Retinal pigment epithelial cell (primary cell): ENCODE data around the gene TSPAN32.

Experiments
- DNase-seq: peaks from one replicate; pipeline ENCODE4 v3.0.0-alpha.2; 2010; ENCODE audit warnings: low read depth
- H3K4me3 ChIP-seq: 2 replicates; pipeline ENCODE4 v1.5.1; 2011; ENCODE audit warnings: mild to moderate bottlenecking, low read length, control low read depth, moderate library complexity
- TF ChIP-seq, protein P1 (sequence below): conservative IDR thresholded peaks from 2 replicates; pipeline ENCODE4 v1.5.1; 2011; ENCODE audit warnings: low read depth, low read length, control low read depth, inconsistent platforms

The TSPAN32 gene

DNA sequence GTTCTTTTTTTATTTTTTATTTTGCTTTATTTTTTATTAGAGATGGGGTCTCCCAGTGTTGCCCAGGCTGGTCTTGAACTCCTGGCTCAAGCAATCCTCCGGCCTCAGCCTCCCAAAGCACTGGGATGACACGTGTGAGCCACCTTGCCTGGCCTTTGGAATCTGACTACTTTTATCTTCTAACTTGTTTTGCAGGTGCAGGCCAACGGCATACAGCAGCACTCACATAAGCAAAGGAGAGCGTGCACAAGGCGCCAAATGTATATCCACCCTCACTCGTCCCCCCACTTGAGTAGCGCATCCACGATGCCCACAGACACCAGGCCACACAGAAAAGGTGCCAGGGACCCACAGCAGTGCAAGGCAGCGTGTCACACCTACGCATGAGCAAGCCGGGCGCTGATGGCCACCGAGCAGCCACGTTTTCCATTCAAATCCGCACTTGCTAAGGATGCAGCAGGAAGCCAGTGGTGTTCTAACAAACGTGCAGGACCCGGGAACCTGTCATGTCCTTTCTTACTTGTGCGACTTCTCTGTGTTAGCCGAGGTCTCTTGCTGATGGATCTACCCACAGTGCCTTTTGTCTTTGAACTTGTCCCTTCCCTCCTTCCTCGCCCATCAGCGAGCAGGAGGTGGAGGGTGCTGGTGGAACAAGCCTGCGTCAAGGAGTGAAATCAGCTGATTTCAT lies 37.3 kb upstream of the TSPAN32 start:
- TF ChIP-seq, protein P1, sequence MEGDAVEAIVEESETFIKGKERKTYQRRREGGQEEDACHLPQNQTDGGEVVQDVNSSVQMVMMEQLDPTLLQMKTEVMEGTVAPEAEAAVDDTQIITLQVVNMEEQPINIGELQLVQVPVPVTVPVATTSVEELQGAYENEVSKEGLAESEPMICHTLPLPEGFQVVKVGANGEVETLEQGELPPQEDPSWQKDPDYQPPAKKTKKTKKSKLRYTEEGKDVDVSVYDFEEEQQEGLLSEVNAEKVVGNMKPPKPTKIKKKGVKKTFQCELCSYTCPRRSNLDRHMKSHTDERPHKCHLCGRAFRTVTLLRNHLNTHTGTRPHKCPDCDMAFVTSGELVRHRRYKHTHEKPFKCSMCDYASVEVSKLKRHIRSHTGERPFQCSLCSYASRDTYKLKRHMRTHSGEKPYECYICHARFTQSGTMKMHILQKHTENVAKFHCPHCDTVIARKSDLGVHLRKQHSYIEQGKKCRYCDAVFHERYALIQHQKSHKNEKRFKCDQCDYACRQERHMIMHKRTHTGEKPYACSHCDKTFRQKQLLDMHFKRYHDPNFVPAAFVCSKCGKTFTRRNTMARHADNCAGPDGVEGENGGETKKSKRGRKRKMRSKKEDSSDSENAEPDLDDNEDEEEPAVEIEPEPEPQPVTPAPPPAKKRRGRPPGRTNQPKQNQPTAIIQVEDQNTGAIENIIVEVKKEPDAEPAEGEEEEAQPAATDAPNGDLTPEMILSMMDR, result no peak
- H3K4me3 ChIP-seq, result no peak overlapping the region

DNA sequence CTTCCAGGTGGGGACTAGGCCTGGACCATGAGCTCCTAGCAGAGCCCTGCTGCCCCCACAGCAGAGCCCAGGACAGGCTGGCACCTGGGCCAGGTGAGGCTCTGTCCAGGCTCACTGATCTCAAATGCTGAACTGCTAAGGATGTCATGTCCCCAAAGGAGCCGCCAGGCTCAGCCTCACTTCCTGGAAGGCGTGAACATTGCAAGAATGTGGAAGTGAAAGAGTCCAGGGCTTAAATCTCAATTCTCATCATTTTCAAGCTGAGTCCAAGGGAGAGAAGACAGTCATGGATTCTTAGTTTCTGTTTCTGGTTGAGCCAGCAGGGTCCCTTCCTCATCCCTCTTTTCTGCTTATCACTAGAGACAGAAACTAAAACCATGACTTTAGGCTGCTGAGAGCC lies 36.4 kb upstream of the TSPAN32 start:
- H3K4me3 ChIP-seq, result no peak overlapping the region
- no peak for DNase-seq
- TF ChIP-seq, protein P1, result no peak

More for the DNA sequence above, 37.3 kb upstream of the TSPAN32 start:
- no peak for DNase-seq

DNA sequence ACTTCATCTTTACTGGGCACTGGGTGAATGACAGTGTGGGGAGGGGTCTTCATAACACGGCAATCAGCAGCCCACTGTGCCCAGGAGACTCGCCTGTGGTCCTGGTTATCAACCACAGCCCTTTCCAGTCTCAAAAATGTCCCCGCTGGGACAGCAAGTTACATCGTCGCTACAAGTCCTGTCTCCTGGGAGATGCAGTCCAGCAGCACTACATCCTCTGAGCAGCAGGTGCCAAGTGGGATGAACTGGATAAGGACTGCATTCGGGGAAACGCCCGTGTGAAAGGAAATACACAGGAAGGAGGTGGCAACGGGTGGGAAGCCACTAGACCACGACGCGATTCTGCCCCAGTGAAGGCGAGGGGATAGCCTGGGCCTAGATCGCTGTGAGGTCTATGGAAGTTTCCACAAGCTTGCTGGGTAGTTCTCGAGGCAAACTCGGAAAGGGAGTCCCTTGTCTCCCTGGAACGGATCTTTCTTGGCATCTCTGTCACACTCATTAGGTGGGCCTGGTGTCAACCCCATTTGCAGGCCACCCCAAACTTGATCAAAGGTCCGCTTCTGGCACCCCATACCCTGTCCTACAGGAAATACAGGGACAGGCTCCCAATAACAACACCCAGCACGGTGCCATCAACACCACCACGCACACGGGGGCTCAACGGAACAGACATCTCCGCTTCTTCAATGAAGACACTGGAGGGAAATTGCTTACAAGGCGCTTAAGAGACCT lies 35.8 kb upstream of the TSPAN32 start:
- TF ChIP-seq, protein P1, result no peak
- DNase-seq, result no peak
- H3K4me3 ChIP-seq, result no peak overlapping the region

DNA sequence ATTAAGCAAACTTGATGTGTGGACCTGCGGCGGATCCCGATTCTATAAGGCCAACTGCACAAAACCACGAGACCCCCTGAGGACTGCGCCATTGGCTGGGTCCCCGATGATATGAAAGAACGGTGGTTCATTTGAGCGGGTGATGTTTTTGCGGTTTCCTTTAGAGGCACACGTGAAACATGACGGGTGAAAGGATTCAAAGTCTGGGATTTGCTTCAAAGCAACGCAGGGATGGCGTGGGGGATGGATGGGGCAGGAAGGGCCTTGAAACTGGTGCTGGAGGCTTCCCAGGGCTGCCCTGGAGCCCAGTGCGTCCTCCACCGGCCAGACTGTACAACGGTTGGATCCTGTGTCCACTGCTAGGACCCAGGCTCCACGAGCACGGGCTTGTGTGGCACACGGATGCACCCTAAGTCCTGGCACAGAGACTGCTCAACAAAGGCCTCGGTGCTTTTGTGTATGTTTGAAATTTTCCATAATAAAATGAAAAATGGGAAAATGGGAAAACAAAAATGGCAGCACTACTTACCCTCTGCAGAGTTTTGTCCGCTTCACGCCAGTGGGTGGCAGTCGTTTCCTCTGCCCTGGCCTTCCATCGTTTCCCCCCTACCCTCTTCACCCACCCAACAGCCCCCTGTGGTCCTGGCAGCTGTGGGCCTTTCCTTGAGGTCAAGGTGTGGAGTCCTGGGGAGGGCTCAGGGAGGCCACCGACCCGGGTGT lies 35.1 kb upstream of the TSPAN32 start:
- DNase-seq, result no peak
- no peak overlapping the region for H3K4me3 ChIP-seq
- TF ChIP-seq, protein P1, result no peak

DNA sequence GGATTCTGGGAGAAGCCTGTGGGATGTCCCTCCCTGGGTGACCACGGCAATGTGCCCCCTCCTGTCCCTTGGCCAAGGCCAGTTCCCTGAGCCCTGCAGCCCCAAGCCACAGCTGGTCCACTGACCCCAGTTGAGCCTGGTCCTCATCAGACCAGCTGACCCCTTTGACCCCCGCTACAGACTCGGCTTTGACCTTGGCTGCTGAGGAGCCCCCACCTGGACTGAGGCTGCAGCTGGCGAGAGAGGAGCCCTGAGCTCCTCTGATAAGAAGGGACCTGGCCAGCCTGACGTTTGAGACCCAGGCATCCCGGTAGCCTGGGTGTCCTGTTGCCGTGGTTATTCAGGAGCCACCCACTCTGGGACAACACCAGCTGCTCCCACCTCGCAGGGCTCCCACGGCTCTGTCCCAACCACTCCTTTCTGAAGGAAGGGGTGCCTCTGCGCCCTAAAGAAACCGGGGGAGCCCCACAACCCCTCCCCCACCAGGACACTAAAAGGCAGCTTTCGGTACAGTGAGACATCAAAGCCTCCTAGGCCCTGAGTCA lies 34.4 kb upstream of the TSPAN32 start:
- DNase-seq, result no peak
- no peak overlapping the region for H3K4me3 ChIP-seq
- TF ChIP-seq, protein P1, result no peak

DNA sequence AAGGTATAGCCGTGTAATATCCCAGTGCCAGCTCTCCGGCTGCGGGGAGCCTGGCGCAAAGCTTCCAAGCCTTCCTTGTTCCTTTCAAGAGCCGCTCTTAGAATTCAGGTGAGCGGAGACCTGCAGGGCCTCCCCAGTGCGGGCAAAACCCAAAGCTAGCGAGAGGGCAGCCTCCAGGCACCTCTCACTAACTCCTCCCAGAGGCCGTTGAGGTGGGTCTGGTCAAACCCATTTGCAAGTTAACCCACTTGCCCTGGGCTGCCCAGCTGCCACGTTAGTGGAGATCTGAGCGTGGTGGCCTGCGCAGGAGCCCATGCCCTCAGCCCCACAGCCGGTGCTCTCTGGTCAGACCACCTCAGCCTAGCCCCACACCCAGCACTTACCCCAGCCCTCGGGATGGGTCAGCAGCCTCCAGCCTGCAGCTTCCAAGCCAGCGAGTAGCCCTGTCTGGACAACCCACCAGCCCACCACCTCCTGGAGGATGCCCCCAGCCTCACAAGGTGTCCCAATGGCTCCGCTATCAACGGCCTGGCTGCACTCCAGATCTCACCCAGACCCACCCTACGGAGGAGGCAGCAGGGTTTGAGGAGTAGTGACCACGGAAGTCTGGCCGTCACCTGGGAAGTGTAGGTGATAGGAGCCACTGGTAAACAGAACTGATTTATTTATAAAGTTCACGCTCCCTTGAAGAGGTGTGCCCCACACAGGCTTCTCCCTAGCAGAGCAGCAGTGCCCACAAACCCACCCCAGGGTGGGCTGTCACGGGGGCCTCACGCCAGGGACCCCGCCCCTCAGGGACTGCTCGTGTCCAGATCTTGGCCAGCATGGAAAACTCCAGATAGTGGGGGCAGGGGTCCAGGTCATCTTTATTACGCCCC lies 33.7 kb upstream of the TSPAN32 start:
- DNase-seq, result no peak
- H3K4me3 ChIP-seq, result no peak overlapping the region
- TF ChIP-seq, protein P1, result no peak
